Measurements from ENCODE around the gene KIAA0513.

DNA sequence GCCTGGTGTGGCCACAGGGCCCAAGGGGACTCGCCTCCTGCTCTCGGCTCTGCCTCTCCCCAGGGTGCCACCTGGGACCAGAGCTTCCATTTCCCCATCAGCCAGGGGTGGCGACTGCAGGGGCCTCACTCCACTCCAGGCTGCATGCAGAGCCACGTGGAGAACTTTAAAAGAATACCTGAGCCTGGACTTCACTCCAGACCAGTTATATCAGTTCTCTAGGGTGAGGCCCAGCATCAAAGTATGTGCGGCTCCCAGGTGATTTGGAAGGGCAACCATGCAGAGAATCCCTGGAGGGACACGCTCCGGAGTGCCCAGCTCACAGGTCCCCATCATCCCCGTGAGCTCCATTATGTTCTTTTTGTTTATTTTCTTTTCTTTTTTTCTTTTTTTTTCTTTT lies 39.8 kb downstream of the KIAA0513 start:
- TF ChIP-seq CTCF (IDR thresholded peaks at IDR 0.05; ENCODE audit: insufficient read depth, low read length) (no peak), POLR2AphosphoS5 (IDR thresholded peaks at IDR 0.05; ENCODE audit: low read depth) (no peak)
